Myocyte (in vitro differentiated cells): ENCODE measurements around the gene FAM111A. TPM values are rescaled to one million over a fixed set of nuclear protein-coding genes. Genes with fewer than 3 reads are reported as not detected.
A peak's percentile ranks its signal among the peaks of the same experiment; 100 is the strongest.
"Not testable (repeated sequence)": the region's sequence is repeated elsewhere in the genome, so short reads cannot be mapped to it uniquely, and the experiment has no call there.

ENCODE experiments used
- DNase-seq: peaks from one replicate; pipeline ENCODE4 v3.0.0-alpha.2; 2012; ENCODE audit warnings: low read depth
- polyA plus RNA-seq: library from polyadenylated mRNA; unstranded; fragments of >200 nt; gene quantifications from one replicate; pipeline ENCODE4 v1.2.1, GENCODE V29; 2012; ENCODE audit warnings: missing spikeins
- total RNA-seq: library from RNA; depleted of rRNA; stranded (reverse); fragments of >200 nt; gene quantifications from 2 replicates; pipeline ENCODE4 v1.2.3, GENCODE V29; 2014

FAM111A gene
- total RNA-seq = 12.6 and 13.3 TPM in 2 replicates
- 10.1 TPM for polyA plus RNA-seq

GRCh38 chr11:59142530-59143507 lies at the start of gene FAM111A:
TSS of gene FAM111A (plus strand) at chr11:59142856. CDS start at chr11:59148873, 6,017 bp downstream.
- DNase-seq = peak; percentile 86

GRCh38 chr11:59093576-59093975 lies 49.1 kb upstream of the FAM111A start:
- DNase-seq = not testable (repeated sequence)

- DNase-seq = not testable (repeated sequence)
Measured at GRCh38 chr11:59095225-59095624, 47.4 kb upstream of the FAM111A start.

- not testable (repeated sequence) for DNase-seq
Measured at GRCh38 chr11:59095972-59096575, 46.6 kb upstream of the FAM111A start.

GRCh38 chr11:59097113-59097708 lies 45.4 kb upstream of the FAM111A start:
- peak; percentile 73 for DNase-seq

GRCh38 chr11:59097938-59098337 lies 44.7 kb upstream of the FAM111A start:
- DNase-seq = not testable (repeated sequence)

- peak; percentile 49 for DNase-seq
Measured at GRCh38 chr11:59102259-59102765, 40.3 kb upstream of the FAM111A start.

GRCh38 chr11:59106363-59107336 lies 36.0 kb upstream of the FAM111A start, which contains the start of gene FAM111B:
TSS of gene FAM111B (plus strand) at chr11:59107237. CDS start at chr11:59109626, 2,389 bp downstream.
- peak; percentile 93 for DNase-seq

- not testable (repeated sequence) for DNase-seq
Measured at GRCh38 chr11:59107721-59108120, 34.9 kb upstream of the FAM111A start.

- no peak for DNase-seq
Measured at GRCh38 chr11:59112494-59112893, 30.2 kb upstream of the FAM111A start.

- DNase-seq = no peak
Measured at GRCh38 chr11:59114344-59114743, 28.3 kb upstream of the FAM111A start.

- DNase-seq = no peak
Measured at GRCh38 chr11:59115553-59115952, 27.1 kb upstream of the FAM111A start.

GRCh38 chr11:59117774-59118173 lies 24.9 kb upstream of the FAM111A start:
- no peak for DNase-seq

- no peak for DNase-seq
Measured at GRCh38 chr11:59119826-59120225, 22.8 kb upstream of the FAM111A start.

- peak; percentile 82 for DNase-seq
Measured at GRCh38 chr11:59135648-59136461, 6.8 kb upstream of the FAM111A start.

- DNase-seq = not testable (repeated sequence)
Measured at GRCh38 chr11:59136551-59136950, 6.1 kb upstream of the FAM111A start.

GRCh38 chr11:59137190-59137589 lies 5.5 kb upstream of the FAM111A start:
- no peak for DNase-seq

- DNase-seq = no peak
Measured at GRCh38 chr11:59138643-59139042, 4.0 kb upstream of the FAM111A start.

GRCh38 chr11:59141191-59141590 lies 1.5 kb upstream of the FAM111A start:
- DNase-seq = no peak
